NCI-H1436 (cell line): Measurements from ENCODE around the gene IL1RAP.

Experiments
- DNase-seq: peaks from one replicate; lab custom pipeline; 2025; lab: John Stamatoyannopoulos, UW

The IL1RAP gene

GRCh38 chr3:190541560-190541959, 27.7 kb downstream of the IL1RAP start:
- no peak for DNase-seq

- DNase-seq, result no peak
Measured at GRCh38 chr3:190542846-190543245, 29.0 kb downstream of the IL1RAP start.

GRCh38 chr3:190543671-190544070, 29.8 kb downstream of the IL1RAP start:
- no peak for DNase-seq

GRCh38 chr3:190545191-190545590, 31.3 kb downstream of the IL1RAP start:
- DNase-seq, result no peak

- DNase-seq, result no peak
Measured at GRCh38 chr3:190546881-190547510, 33.1 kb downstream of the IL1RAP start.

- DNase-seq, result no peak
Measured at GRCh38 chr3:190548031-190548656, 34.3 kb downstream of the IL1RAP start.

- DNase-seq, result no peak
Measured at GRCh38 chr3:190552021-190552420, 38.1 kb downstream of the IL1RAP start.

- no peak for DNase-seq
Measured at GRCh38 chr3:190552969-190553759, 39.3 kb downstream of the IL1RAP start.

- DNase-seq, result no peak
Measured at GRCh38 chr3:190554197-190554596, 40.3 kb downstream of the IL1RAP start.

GRCh38 chr3:190556351-190556750, 42.5 kb downstream of the IL1RAP start:
- no peak for DNase-seq

GRCh38 chr3:190557296-190557695, 43.4 kb downstream of the IL1RAP start:
- no peak for DNase-seq

- no peak for DNase-seq
Measured at GRCh38 chr3:190558316-190558715, 44.4 kb downstream of the IL1RAP start.

- no peak for DNase-seq
Measured at GRCh38 chr3:190558796-190559195, 44.9 kb downstream of the IL1RAP start.

- no peak for DNase-seq
Measured at GRCh38 chr3:190560013-190560895, 46.4 kb downstream of the IL1RAP start.

GRCh38 chr3:190562866-190563510, 49.1 kb downstream of the IL1RAP start:
- DNase-seq, result no peak

GRCh38 chr3:190564175-190564574, 50.3 kb downstream of the IL1RAP start:
- DNase-seq, result no peak

- DNase-seq, result no peak
Measured at GRCh38 chr3:190566043-190566933, 52.4 kb downstream of the IL1RAP start.

- no peak for DNase-seq
Measured at GRCh38 chr3:190568036-190568435, 54.2 kb downstream of the IL1RAP start.

GRCh38 chr3:190574473-190574872, 60.6 kb downstream of the IL1RAP start:
- no peak for DNase-seq

- no peak for DNase-seq
Measured at GRCh38 chr3:190575437-190576185, 61.7 kb downstream of the IL1RAP start.
